D721Med (cell line): ENCODE results near the gene DEAF1.

ENCODE experiments used
- DNase-seq: peaks from one replicate; pipeline ENCODE4 v3.0.0; 2011; ENCODE audit warnings: low spot score; ENCODE audit not compliant: insufficient read length
- FAIRE-seq: peaks from 2 replicates; lab custom pipeline; 2011; peaks lifted over from hg19 to GRCh38; lab: Jason Lieb, UNC
- TF ChIP-seq, protein P1 (sequence below): IDR thresholded peaks from 2 replicates; pipeline ENCODE4 v1.5.1; 2012; ENCODE audit warnings: mild to moderate bottlenecking, control low read depth; ENCODE audit not compliant: insufficient read depth; ENCODE audit errors: missing control alignments

The DEAF1 gene

DNA sequence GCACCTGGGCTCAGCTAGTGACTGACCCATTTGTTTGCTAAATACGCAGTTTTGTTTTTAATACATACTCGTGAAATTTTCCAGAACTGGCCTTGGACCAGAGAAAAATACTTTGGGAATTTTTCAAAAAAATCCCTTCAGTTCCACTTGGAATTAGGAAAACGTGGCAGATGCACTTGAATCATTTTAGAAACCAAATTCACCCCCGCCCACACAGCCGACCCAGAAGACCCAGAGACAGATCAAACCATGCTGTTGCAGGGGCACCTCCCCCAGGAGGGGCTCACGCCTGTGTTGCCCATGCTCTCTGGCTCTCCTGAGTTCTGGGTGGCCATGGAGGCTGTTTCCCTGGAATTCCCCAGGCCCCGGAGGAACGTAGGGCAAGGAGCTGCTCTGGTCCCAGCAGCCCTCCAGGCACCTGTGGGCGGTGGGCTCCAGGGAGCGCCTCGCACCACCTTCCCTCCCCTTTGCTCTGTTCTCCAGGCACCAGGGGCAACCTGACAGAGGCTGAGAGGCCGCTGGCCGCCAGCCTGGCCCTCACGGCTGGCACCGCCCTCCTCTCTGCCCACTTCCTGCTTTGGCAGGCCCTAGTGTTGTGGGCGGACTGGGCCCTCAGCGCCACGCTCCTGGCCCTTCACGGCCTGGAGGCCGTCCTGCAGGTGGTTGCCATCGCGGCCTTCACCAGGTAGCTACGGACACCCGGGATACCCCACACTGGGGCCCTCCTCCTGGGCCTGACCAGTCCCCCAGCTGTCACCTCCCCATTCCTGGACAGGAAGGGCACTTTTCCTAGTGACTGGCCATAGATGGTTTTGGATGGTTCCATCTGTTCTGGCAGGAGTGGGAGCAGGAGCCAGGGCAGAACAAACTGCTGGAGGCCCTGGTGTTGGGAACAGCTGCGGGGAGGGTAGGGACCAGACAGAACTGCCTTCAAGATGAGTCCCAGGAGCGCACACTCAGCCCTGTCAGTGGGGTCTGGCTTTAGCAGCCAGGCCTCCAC lies 7.7 kb upstream of the DEAF1 start:
- no peak for DNase-seq
- TF ChIP-seq, protein P1, sequence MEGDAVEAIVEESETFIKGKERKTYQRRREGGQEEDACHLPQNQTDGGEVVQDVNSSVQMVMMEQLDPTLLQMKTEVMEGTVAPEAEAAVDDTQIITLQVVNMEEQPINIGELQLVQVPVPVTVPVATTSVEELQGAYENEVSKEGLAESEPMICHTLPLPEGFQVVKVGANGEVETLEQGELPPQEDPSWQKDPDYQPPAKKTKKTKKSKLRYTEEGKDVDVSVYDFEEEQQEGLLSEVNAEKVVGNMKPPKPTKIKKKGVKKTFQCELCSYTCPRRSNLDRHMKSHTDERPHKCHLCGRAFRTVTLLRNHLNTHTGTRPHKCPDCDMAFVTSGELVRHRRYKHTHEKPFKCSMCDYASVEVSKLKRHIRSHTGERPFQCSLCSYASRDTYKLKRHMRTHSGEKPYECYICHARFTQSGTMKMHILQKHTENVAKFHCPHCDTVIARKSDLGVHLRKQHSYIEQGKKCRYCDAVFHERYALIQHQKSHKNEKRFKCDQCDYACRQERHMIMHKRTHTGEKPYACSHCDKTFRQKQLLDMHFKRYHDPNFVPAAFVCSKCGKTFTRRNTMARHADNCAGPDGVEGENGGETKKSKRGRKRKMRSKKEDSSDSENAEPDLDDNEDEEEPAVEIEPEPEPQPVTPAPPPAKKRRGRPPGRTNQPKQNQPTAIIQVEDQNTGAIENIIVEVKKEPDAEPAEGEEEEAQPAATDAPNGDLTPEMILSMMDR, result no peak
- no peak for FAIRE-seq

DNA sequence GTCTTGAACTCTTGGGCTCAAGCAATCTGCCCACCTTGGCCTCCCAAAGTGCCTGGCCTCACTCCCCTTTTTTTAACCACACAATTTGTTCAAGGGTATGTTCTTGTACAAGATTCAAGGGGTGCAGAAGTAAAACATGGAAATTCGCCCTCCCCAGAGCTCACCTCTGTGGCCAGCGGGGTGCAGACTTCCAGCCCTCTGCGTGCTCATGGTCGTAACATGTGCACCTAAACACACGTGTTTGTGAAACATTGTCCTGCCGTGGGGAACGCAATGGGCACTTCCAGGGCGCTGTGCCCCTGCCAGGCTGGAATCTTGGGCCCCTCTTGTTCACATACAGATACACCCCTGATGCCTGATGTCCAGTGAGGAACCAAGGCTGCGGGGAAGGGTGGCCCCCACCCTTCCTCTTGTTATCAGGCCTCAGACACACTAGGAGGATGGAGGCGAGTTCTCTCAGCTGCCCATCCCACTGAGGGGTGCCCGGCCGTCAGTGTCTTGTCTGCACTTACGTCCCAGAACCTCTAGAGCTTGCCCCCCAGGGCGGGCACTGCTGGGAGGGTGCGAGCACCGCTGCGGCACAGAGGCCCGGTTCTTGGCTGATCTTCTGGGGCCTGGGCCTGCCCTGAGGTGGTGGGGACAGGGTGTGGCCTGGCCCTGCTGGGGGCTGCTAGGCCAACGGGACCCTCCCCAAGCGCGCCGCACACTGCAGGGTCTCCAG lies 6.9 kb upstream of the DEAF1 start:
- no peak for FAIRE-seq
- TF ChIP-seq, protein P1, result no peak
- DNase-seq, result no peak

DNA sequence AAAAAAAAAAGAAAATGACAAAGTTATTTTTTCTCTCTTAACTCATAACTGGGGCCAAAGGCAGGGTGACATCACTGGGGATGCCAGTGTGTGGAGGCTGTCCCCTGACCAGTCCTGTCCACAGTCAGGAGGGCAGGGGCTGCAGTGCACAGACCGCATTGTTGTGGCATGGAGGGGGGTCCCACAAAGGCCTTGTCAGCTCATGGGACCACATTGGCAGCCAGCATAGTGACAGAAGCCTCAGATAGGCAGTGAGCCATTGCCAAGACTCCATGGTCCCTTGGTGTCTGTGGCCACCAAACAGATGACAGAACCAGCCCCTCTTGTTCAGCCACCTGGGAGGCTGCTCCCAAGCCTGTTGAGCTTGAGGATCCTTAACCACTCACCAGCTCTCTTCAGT lies 4.7 kb upstream of the DEAF1 start:
- no peak for DNase-seq
- no peak for FAIRE-seq
- TF ChIP-seq, protein P1, result no peak

DNA sequence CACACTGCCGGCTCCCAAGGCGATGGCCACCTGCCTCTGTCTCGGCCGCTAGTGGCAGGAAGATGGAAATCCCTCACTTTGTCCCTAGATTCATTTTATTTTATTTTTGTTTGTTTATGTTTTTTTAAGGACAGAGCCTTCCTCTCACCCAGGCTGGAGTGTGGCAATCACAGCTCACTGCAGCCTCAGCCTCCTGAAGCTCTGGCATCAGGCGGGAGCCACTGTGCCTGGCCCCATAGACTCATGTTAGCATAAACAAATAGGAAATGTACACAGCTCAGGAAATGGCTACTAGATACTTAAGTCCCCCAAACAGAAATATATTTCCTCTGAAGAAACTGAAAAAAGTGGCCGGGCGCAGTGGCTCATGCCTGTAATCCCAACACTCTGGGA lies 4.1 kb upstream of the DEAF1 start:
- FAIRE-seq, result no peak
- no peak for DNase-seq
- TF ChIP-seq, protein P1, result no peak

DNA sequence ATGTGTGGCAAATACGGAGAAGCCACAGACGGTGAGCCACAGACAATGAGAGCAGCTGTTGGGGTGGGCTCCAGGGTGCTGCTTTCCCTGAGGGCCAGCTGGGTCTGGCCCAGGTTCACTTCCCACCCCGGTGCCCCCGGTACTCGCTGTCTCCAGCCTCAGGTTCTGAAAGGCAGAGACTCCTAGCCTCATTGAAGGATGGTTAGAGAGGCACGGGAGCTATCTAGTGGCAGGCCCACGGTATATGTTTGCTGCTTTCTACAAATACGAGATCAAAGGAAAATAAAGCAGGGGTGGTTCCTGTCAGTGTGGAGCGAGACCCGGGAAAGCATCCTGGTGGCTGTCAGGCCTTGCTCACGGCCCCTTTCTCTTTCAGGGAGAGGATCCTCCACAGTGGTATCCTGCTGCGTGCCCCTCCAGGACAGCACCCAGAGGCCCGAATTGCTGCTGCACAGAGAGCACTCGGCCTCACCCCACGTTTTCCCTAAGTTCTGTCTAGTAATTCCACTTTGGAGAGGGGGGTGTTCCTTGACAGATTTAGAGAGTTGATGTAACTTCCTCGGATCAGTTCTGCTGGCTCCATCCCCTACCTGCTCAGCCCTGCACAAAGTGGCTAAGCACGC lies 3.6 kb upstream of the DEAF1 start:
- DNase-seq (no peak), FAIRE-seq (no peak)
- TF ChIP-seq, protein P1, result no peak

DNA sequence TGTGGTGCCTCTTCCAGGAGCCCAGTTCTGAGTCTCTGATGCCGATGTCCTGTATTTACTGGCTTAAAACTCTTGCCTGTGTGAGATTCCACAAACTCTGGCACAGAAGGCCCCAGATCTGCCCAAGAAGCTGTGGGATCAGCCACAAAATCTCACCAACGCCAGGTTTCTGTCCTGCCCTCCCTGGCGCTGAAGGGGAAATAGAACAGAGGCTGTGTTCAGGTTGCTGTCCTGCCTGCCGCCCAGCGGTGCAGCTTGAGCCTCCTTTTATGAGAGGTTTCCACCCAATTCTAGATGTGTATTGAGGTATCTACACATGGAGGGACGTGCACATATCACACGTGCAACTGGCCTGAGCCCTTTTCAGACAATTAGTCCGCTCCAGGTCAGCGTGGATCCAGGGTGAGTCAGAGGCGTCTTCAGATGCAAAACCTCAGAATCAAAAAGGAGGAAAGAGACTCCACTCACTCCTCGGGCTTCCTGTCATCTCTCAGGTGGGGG lies 2.8 kb upstream of the DEAF1 start:
- no peak for DNase-seq
- TF ChIP-seq, protein P1, result no peak
- no peak for FAIRE-seq
